Measurements from ENCODE around the gene KLC1. TPM values are rescaled to one million over a fixed set of nuclear protein-coding genes. Genes with fewer than 3 reads are reported as not detected.

KLC1 gene
- total RNA-seq, 1 experiment from 2014 or later = 121 TPM

DNA sequence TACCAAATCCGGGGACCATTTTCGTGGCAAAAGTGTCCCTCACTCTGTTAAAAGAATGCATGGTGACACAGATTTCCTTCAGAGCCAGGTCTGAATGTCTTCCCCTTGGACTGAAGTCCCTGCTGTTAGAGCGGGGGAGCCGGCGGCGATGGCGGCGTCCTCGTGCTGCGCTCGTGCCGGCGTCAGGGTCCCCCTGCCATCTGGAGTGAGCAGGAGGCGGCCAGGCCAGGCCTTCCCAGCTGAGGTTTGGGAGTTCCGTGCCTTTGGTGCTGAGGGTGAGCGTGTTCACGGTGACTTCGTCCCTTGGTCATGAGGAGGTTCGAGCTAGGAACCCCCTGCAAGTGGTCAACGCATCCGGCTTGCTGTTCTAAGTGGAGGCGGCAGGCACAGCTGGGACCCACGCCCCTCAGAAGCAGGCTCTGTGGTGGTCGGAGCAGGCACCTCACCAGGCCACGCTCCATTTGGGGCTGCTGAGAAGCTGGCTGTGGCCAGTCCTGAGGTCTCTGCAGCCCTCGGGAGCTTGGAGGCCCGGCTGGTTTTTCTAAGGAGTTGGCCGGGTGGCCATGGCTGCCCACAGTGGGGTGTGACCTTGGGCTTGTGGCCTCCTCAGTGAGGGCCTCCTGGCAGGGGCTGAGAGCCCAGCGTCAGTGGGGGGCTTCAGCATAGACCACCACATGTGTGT, 96.1 kb downstream of the KLC1 start (continued):
- TF ChIP-seq, protein P1, sequence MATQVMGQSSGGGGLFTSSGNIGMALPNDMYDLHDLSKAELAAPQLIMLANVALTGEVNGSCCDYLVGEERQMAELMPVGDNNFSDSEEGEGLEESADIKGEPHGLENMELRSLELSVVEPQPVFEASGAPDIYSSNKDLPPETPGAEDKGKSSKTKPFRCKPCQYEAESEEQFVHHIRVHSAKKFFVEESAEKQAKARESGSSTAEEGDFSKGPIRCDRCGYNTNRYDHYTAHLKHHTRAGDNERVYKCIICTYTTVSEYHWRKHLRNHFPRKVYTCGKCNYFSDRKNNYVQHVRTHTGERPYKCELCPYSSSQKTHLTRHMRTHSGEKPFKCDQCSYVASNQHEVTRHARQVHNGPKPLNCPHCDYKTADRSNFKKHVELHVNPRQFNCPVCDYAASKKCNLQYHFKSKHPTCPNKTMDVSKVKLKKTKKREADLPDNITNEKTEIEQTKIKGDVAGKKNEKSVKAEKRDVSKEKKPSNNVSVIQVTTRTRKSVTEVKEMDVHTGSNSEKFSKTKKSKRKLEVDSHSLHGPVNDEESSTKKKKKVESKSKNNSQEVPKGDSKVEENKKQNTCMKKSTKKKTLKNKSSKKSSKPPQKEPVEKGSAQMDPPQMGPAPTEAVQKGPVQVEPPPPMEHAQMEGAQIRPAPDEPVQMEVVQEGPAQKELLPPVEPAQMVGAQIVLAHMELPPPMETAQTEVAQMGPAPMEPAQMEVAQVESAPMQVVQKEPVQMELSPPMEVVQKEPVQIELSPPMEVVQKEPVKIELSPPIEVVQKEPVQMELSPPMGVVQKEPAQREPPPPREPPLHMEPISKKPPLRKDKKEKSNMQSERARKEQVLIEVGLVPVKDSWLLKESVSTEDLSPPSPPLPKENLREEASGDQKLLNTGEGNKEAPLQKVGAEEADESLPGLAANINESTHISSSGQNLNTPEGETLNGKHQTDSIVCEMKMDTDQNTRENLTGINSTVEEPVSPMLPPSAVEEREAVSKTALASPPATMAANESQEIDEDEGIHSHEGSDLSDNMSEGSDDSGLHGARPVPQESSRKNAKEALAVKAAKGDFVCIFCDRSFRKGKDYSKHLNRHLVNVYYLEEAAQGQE (IDR thresholded peaks at IDR 0.05; ENCODE audit: low read depth) = no peak
- TF ChIP-seq POLR2AphosphoS5 (IDR thresholded peaks at IDR 0.05; ENCODE audit: low read depth, low read length) (no peak), EGR1 (IDR thresholded peaks at IDR 0.05; ENCODE audit: low read depth) (no peak), TCF7L2 (IDR thresholded peaks at IDR 0.05; ENCODE audit: borderline replicate concordance, extremely low read depth, insufficient read depth, insufficient read length) (no peak)

DNA sequence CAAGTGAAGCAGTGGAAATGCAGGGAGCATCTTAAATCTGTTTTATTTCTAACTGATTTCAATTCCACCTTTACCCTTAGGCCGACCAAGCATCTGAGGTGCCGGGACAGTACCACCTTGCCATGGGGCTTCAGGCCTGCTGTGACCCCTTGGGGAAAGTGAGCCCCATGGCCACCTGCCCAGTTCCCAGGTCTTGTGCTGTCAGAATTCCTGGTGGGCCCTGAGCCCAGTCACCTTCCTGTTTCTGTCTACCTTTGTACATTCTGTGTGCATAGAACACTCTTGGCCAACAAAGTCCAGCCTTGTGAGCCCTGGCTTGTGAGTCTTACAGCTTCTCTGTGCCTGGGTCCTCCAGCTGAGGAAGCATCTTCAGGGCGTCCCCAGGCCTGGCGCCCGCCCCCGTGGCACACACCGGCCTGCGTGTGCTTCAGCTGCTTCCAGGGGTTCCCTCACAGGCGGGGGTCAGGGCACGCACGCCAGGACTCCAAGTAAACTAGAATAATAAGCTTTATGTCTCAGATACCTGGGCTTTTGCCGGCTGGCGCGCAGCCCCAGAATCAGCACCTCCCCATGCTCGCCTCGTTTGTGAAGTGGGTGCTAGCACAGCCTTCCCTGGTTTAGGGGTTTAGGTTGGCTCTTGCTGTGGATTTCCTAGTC, 96.9 kb downstream of the KLC1 start:
- no peaks in the 10 kb centered on the region for H3K9me2 ChIP-seq (ENCODE audit: insufficient read depth)
- H3K27ac ChIP-seq (ENCODE audit: low read depth, low read length) = no peak overlapping the region
- H3K4me1 ChIP-seq (ENCODE audit: control insufficient read depth in 1 of 2, insufficient read depth in 2 of 2, low read length in 2 of 2) = peaks cover 15 to 23% of the 10 kb centered on the region in 2 experiments
- BruUV-seq (replicated peaks) = no TSS peak
- ChIA-PET POLR2A (no interaction called here), CTCF (no interaction called here), RAD21 (ENCODE audit: low non-redundant PET in 1 of 2, low total read pairs in 2 of 2, uncharacterized antibody in 2 of 2, unreplicated experiment in 2 of 2) (no interaction called here)
- H3K4me2 ChIP-seq (ENCODE audit: low read length) = no peak overlapping the region
- H3K9me3 ChIP-seq (ENCODE audit: control insufficient read depth in 1 of 2, insufficient read depth in 1 of 2, low read depth in 1 of 2, low read length in 2 of 2) = no peaks in the 10 kb centered on the region
- H3K27me3 ChIP-seq (ENCODE audit: insufficient read depth, low read length) = no peaks in the 10 kb centered on the region
- H3K9ac ChIP-seq (ENCODE audit: low read length) = no peak overlapping the region
- ATAC-seq (no peak), DNase-seq (ENCODE audit: low read depth, low spot score) (no peak)
- TF ChIP-seq SP1 (IDR thresholded peaks at IDR 0.05; ENCODE audit: low read depth) = no peak
- TF ChIP-seq POLR2A (IDR thresholded peaks at IDR 0.05; ENCODE audit: borderline replicate concordance, extremely low read depth, insufficient read depth, insufficient read length) = no peak
- no peak for TF ChIP-seq CBX3 (IDR thresholded peaks at IDR 0.05; ENCODE audit: low read depth)
- TF ChIP-seq, protein P2, sequence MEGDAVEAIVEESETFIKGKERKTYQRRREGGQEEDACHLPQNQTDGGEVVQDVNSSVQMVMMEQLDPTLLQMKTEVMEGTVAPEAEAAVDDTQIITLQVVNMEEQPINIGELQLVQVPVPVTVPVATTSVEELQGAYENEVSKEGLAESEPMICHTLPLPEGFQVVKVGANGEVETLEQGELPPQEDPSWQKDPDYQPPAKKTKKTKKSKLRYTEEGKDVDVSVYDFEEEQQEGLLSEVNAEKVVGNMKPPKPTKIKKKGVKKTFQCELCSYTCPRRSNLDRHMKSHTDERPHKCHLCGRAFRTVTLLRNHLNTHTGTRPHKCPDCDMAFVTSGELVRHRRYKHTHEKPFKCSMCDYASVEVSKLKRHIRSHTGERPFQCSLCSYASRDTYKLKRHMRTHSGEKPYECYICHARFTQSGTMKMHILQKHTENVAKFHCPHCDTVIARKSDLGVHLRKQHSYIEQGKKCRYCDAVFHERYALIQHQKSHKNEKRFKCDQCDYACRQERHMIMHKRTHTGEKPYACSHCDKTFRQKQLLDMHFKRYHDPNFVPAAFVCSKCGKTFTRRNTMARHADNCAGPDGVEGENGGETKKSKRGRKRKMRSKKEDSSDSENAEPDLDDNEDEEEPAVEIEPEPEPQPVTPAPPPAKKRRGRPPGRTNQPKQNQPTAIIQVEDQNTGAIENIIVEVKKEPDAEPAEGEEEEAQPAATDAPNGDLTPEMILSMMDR (IDR thresholded peaks at IDR 0.05 in 2 of 3, conservative IDR thresholded peaks at IDR 0.05 in 1 of 3; ENCODE audit: borderline replicate concordance in 1 of 3, insufficient read depth in 1 of 3, low read depth in 2 of 3, low read length in 2 of 3) = no peak
- no peak for TF ChIP-seq TCF7L2 (IDR thresholded peaks at IDR 0.05; ENCODE audit: borderline replicate concordance, extremely low read depth, insufficient read depth, insufficient read length)
- H2AFZ ChIP-seq (ENCODE audit: low read depth, low read length, poor library complexity, severe bottlenecking) = no peak overlapping the region
- H4K20me1 ChIP-seq (ENCODE audit: insufficient read depth) = no peaks in the 10 kb centered on the region
- peaks cover 0 to 9% of the 10 kb centered on the region in 2 experiments; a peak in 2 of 4 replicates for H3K36me3 ChIP-seq (ENCODE audit: control insufficient read depth in 1 of 2, insufficient read depth in 2 of 2, low read length in 2 of 2)
- intact Hi-C loops (cut with micrococcal nuclease) = no loop called here
- no peak overlapping the region for H3K4me3 ChIP-seq (replicated peaks in 1 of 2; ENCODE audit: low read depth in 1 of 2, low read length in 2 of 2)
- H3K79me2 ChIP-seq (ENCODE audit: insufficient read depth, low read length) = peaks cover 31% of the 10 kb centered on the region

All from HCT116 (cell line).